Measurements from ENCODE around the gene AOPEP.

GRCh38 chr9:94991961-94992907 lies 265.7 kb downstream of the AOPEP start:
- no peak for TF ChIP-seq EZH2 (IDR thresholded peaks at IDR 0.05; ENCODE audit: low read length, missing control alignments)
- no peak for TF ChIP-seq CTCF (conservative IDR thresholded peaks at IDR 0.05 in 1 of 2, IDR thresholded peaks at IDR 0.05 in 1 of 2; ENCODE audit: low read depth in 1 of 2, low read length in 2 of 2)
